Activated CD4-positive, alpha-beta memory T cell treated with anti-CD3 and anti-CD28 coated beads for 36 hours (primary cell): Measurements from ENCODE around the gene FIBP. TPM values are rescaled to one million over a fixed set of nuclear protein-coding genes. Genes with fewer than 3 reads are reported as not detected.
A peak's percentile ranks its signal among the peaks of the same experiment; 100 is the strongest.

Source experiments
- CTCF ChIA-PET: fragments of 350-600 bp; sonication (Branson Sonifier 250); formaldehyde crosslinking; loops from one replicate; lab custom pipeline; 2021; ENCODE audit warnings: antibody characterized with exemption, inconsistent platforms; lab: Charles Lee
- POLR2A ChIA-PET: fragments of 350-600 bp; sonication (Branson Sonifier 250); formaldehyde crosslinking; loops from one replicate; lab custom pipeline; 2021; ENCODE audit warnings: antibody characterized with exemption; lab: Charles Lee
- DNase-seq: peaks from one replicate; pipeline ENCODE4 v3.0.0-alpha.2; 2020
- H3K27ac Mint-ChIP-seq: one replicate; pipeline ENCODE4 v1.8.0; 2021; ENCODE audit warnings: mixed read lengths
- H3K27me3 Mint-ChIP-seq: one replicate; pipeline ENCODE4 v1.8.0; 2021; ENCODE audit warnings: mixed read lengths
- H3K36me3 Mint-ChIP-seq: one replicate; pipeline ENCODE4 v1.8.0; 2021; ENCODE audit warnings: mixed read lengths
- H3K4me1 Mint-ChIP-seq: one replicate; pipeline ENCODE4 v1.8.0; 2021; ENCODE audit warnings: low read depth, mixed read lengths
- H3K4me3 Mint-ChIP-seq: one replicate; pipeline ENCODE4 v1.8.0; 2021; ENCODE audit warnings: mild to moderate bottlenecking, mixed read lengths
- H3K9me3 Mint-ChIP-seq: one replicate; pipeline ENCODE4 v1.8.0; 2021; ENCODE audit warnings: mixed read lengths
- intact Hi-C: fragments of 100-400 bp; cut with micrococcal nuclease; formaldehyde crosslinking; loops from one replicate; pipeline ENCODE4 v1.15.1; 2023
- total RNA-seq, 2 experiments: library from RNA; stranded (reverse); gene quantifications; one replicate each; pipeline ENCODE4 v1.2.3, GENCODE V29; 2021

Gene FIBP
- total RNA-seq, 2 experiments from 2014 or later, result 94.2 to 101 TPM

DNA sequence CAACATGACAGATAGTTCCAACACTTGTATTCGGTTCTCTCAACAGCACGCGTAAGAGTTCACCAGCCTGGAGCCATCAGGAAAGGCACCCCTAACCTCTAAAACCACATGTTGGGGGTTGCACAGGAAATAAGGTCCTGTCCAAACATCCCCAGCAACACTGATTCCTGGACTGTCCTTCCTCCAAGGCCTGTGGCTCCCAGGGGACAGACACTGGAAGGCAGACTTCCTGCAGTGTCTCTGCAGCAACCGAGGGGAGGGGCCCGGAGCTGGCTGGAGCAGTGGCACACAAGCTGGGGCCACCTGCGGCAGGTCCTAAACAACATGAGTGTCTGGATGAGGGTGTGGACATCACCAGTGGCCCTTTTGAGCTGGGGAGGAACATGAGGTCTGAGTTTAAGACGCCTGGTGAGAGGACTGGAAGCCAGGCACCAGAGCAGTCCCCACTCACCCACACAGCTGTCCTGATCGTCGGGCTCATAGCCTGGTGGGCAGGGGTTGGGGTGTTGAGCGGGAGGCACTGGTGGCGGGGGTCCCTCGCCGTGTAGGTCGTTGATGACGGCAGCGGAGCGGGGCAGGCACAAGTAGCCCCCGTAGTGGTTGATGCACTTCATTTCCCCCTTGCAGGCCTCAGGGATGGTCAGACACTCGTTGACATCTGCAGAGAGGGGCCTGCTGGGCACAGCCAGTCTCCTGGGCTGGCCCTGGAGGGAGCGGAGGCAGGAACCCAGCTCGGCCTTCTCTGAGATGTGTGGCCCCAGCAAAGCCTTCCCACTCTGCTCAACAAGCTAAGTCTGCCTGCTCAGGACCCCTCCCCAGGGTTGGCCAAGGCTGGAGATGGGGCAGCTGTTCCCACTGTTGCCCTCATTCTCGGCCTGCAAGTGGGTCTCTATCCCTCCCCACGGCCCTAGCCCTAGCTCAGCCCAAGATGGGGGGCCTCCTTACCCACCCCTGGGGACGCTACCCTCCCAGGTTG, 17.3 kb downstream of the FIBP start:
- Mint-ChIP-seq H3K9me3 (no peaks in the 10 kb centered on the region), H3K27ac (no peak overlapping the region), H3K27me3 (no peaks in the 10 kb centered on the region), H3K4me1 (peaks cover 15% of the 10 kb centered on the region), H3K4me3 (no peak overlapping the region), H3K36me3 (peaks cover 10% of the 10 kb centered on the region)
- CTCF ChIA-PET, result interaction anchor here (1.9 to 7.0 kb wide), 3 partner anchors 11 to 20 kb away, joined by 5 to 151 read pairs (median 32); partner anchors contain the start of genes CCDC85B, FIBP and MUS81
- no peak for DNase-seq
- POLR2A ChIA-PET, result interaction anchor here (1.2 to 4.8 kb wide), 6 partner anchors 11 to 218 kb away, joined by 3 to 56 read pairs (median 10); partner anchors contain the start of genes CCDC85B, CFL1, FIBP and MUS81
- intact Hi-C loops, result no loop called here

DNA sequence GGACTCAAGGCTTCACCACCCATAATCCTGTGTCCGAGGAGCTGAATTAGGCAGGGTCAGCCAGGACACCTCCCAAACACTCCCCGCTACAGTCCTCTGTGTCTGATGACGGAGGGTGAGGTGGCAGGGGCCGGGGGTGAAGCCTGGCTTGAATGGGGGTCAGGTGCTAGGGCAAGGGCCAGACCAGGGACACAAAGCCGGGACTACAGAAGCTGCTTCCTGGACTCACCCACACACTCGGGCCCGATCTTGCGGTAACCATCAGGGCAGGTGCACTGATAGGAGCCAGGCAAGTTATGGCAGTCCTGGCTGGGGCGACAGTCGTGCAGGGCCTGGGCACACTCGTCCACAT, 18.0 kb downstream of the FIBP start:
- CTCF ChIA-PET, result interaction anchor here (2.4 to 7.0 kb wide), 2 partner anchors 10 to 16 kb away, joined by 32 to 151 read pairs; partner anchors contain the start of genes FIBP and MUS81
- no peak for DNase-seq
- Mint-ChIP-seq H3K27ac (no peak overlapping the region), H3K36me3 (peaks cover 11% of the 10 kb centered on the region), H3K4me1 (peaks cover 15% of the 10 kb centered on the region), H3K4me3 (no peak overlapping the region), H3K27me3 (no peaks in the 10 kb centered on the region), H3K9me3 (no peaks in the 10 kb centered on the region)
- intact Hi-C loops, result no loop called here
- POLR2A ChIA-PET, result interaction anchor here (1.2 to 4.8 kb wide), 6 partner anchors 10 to 217 kb away, joined by 3 to 56 read pairs (median 10); partner anchors contain the start of genes CCDC85B, CFL1, FIBP and MUS81

DNA sequence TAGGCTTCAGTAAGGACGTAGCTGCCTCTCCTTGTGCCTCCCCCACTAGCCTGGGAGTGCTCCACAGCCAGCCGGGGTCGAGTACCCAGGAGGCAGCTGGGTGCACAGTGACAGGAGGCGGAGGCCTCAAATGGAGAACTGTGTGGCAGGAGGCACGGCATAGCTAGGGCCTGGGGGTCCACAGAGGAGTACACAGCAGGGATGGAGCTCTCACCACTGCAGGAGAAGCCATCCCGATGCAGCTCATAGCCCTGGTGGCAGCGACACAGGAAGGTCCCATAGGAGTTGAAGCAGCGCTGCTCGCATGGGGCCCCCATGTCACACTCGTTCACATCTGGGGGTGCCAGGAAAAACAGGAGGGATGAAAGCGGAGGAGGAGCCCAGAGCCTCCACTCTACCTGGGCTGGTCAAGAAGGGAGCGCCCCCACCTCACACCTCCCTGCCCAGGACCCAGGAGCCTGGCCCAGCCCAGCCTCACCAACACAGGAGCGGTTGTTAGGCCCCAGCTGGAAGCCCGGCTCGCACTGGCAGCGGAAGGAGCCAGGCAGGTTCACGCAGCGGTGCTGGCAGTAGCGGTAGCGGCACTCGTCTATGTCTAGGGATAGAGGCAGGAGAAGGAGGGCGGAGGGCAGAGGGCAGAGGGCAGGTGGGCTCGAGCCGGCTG, 18.5 kb downstream of the FIBP start:
- no peak for DNase-seq
- CTCF ChIA-PET, result interaction anchor here (1.1 to 7.0 kb wide), 4 partner anchors 9 to 21 kb away, joined by 3 to 151 read pairs (median 12); partner anchors contain the start of genes CCDC85B, FIBP and MUS81
- peaks cover 15% of the 10 kb centered on the region for H3K36me3 Mint-ChIP-seq
- H3K4me3 Mint-ChIP-seq, result no peak overlapping the region
- no peaks in the 10 kb centered on the region for H3K27me3 Mint-ChIP-seq
- H3K4me1 Mint-ChIP-seq, result peaks cover 15% of the 10 kb centered on the region
- POLR2A ChIA-PET, result interaction anchor here (1.2 to 4.8 kb wide), 7 partner anchors 9 to 216 kb away, joined by 3 to 56 read pairs (median 5); partner anchors contain the start of genes CCDC85B, CFL1, FIBP and MUS81
- no peaks in the 10 kb centered on the region for H3K9me3 Mint-ChIP-seq
- H3K27ac Mint-ChIP-seq, result no peak overlapping the region
- intact Hi-C loops, result no loop called here

DNA sequence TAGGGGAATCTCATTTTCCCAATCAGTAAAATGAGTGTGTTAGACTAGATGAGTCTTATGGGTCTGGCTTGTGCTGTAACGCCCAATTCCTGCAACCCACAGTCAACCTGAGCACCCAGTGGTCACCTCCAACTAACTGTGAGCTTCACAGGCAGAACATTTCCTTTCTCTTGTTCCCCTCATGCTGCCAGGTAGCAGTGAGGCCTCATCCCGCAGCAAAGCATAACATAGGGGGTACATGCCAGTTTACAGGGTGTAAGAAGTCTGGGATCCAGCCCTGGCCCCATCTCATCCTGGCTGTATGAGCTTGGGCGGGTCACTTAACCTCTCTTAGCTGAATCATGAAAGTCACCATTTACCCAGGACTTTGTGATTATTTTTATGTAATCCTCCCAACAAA, 19.4 kb downstream of the FIBP start:
- DNase-seq, result no peak
- Mint-ChIP-seq H3K27ac (no peak overlapping the region), H3K36me3 (peaks cover 21% of the 10 kb centered on the region), H3K4me1 (peaks cover 14% of the 10 kb centered on the region), H3K9me3 (no peaks in the 10 kb centered on the region), H3K4me3 (no peak overlapping the region), H3K27me3 (no peaks in the 10 kb centered on the region)
- CTCF ChIA-PET, result interaction anchor here (0.9 to 7.0 kb wide), 5 partner anchors 8 to 89 kb away, joined by 3 to 151 read pairs (median 6); partner anchors contain the start of genes CCDC85B, FIBP and MUS81
- intact Hi-C loops, result no loop called here
- POLR2A ChIA-PET, result interaction anchor here (2.3 to 4.8 kb wide), 4 partner anchors 9 to 20 kb away, joined by 5 to 56 read pairs (median 22); partner anchors contain the start of genes CCDC85B, CFL1, FIBP and MUS81

DNA sequence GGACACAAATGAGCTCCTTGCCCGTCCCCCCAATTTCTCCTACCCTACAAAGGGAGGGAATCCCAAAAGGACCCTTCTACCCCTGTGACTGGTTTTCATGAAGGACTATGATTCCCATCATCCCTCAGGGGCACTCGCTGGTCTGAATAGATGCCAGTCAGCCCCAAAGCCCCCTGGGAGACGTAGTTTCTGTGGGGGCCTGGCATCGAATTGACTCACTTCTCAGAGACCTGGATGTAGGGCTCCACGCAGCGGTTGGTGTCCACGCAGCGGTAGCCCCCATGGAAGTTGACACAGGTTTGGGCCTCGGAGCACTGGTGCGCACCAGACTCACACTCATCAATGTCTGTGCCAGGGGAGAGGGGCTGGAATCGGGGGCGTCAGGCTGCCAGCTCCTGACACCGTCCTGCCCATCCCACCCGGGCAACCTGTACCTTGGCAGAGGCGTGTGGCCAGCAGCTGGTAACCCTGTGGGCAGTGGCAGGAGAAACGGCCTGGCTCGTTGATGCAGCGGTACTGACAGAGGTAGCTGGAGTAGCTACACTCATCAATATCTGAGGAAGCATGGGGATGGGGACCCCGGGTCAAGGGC, 20.1 kb downstream of the FIBP start:
- H3K4me1 Mint-ChIP-seq, result peaks cover 11% of the 10 kb centered on the region
- no peak overlapping the region for H3K27ac Mint-ChIP-seq
- H3K9me3 Mint-ChIP-seq, result no peaks in the 10 kb centered on the region

DNA sequence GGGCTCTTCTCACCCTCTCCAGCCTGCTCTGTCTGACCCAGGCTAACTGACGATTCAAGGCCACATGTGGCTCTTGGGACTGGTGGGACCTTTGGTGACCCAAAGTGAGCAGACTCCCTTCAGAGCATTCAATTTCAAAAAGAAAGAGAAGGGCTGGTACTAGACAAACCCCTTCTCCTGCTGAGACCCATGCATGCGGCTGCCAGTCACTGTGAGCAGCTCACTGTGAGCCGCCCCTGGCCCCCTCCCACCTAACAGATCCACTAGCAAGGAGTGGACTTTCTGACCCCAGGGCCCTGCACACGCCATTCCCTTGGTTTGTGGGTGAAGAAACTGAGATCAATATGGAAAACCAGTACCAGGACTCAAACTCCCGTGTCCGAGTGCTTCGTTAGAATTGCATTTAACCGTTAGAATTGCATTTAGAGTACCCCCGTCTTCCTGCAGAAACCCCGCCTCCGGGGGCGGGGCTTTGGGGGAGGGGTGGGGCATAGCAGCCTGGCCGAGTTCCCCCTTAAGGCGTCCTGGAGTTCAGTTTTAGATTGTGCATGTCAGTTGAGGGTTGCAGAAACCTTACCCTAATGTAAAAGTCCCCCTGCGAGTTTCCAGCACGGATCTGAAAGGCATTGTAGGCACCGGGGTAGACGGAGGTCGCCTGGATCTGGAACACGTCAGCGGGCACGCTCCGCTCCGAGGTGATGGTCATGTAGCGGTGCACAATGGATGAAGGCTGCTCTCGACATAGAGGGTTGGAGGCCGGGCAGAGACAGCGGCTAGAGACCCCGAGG, 20.8 kb downstream of the FIBP start:
- H3K9me3 Mint-ChIP-seq, result no peaks in the 10 kb centered on the region
- DNase-seq, result no peak
- H3K27me3 Mint-ChIP-seq, result no peaks in the 10 kb centered on the region
- H3K36me3 Mint-ChIP-seq, result peaks cover 31% of the 10 kb centered on the region
- no peak overlapping the region for H3K4me3 Mint-ChIP-seq
- peaks cover 11% of the 10 kb centered on the region for H3K4me1 Mint-ChIP-seq
- no peak overlapping the region for H3K27ac Mint-ChIP-seq
- POLR2A ChIA-PET, result interaction anchor here (2.3 to 4.8 kb wide), 2 partner anchors 8 to 11 kb away, joined by 5 to 56 read pairs; partner anchors contain the start of genes CFL1 and MUS81
- intact Hi-C loops, result no loop called here
- CTCF ChIA-PET, result interaction anchor here (1.4 to 7.0 kb wide), 3 partner anchors 8 to 19 kb away, joined by 9 to 151 read pairs (median 18); partner anchors contain the start of genes FIBP and MUS81

More for the DNA sequence above, 20.1 kb downstream of the FIBP start:
- Mint-ChIP-seq H3K4me3 (no peak overlapping the region), H3K36me3 (peaks cover 26% of the 10 kb centered on the region), H3K27me3 (no peaks in the 10 kb centered on the region)
- DNase-seq, result no peak
- intact Hi-C loops, result no loop called here
- POLR2A ChIA-PET, result interaction anchor here (2.3 to 4.8 kb wide), 3 partner anchors 8 to 16 kb away, joined by 5 to 56 read pairs (median 15); partner anchors contain the start of genes CFL1 and MUS81
- CTCF ChIA-PET, result interaction anchor here (0.9 to 7.0 kb wide), 3 partner anchors 9 to 88 kb away, joined by 3 to 151 read pairs (median 18); partner anchors contain the start of genes FIBP and MUS81

DNA sequence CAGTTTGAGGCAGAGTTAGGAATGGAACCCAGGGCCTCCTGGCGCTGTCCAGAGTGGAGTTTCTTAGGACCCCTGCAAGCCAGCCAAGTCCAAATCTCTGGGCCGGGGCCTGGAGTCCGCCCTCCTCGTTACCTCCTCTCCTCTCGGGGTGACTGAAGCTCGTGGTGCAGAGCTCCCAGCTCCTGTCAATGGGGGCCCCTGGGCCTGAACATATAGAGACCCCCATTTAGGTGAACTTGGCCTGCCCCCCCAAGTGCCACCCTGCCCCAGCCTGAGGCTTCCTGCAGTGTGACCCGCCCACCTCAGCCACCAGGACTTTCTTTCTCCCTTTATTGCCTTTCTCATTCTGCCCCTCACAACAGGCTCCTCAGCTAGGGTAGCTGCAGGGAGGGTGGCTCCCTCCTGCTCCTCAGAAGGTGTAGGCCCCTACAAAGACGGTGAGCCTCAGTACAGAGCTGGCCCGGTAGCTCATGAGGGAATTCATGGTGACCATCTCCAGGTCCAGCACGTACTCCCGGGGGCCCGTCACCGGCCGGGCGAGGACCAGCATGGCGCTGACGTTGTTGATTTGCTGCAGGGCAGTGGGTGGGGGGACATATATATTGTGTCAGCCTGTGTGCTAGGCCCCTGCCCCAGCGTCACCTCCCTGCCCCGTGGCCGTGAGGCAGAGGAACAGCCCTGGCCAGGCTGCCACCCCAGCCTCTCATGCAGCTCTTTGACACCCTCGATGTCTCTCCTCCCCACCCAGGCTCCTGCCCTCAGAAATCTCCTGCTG, 21.6 kb downstream of the FIBP start:
- Mint-ChIP-seq H3K4me3 (no peak overlapping the region), H3K27ac (no peak overlapping the region), H3K4me1 (peaks cover 18% of the 10 kb centered on the region), H3K27me3 (no peaks in the 10 kb centered on the region), H3K36me3 (peaks cover 34% of the 10 kb centered on the region), H3K9me3 (no peaks in the 10 kb centered on the region)
- CTCF ChIA-PET, result interaction anchor here (1.4 kb wide), 1 partner anchor 18 kb away, joined by 9 read pairs; no protein-coding TSS in a partner anchor
- POLR2A ChIA-PET, result interaction anchor here (1.0 to 1.2 kb wide), 3 partner anchors 14 to 146 kb away, joined by 3 read pairs; partner anchors contain the start of gene RNASEH2C
- DNase-seq, result no peak
- intact Hi-C loops, result no loop called here

DNA sequence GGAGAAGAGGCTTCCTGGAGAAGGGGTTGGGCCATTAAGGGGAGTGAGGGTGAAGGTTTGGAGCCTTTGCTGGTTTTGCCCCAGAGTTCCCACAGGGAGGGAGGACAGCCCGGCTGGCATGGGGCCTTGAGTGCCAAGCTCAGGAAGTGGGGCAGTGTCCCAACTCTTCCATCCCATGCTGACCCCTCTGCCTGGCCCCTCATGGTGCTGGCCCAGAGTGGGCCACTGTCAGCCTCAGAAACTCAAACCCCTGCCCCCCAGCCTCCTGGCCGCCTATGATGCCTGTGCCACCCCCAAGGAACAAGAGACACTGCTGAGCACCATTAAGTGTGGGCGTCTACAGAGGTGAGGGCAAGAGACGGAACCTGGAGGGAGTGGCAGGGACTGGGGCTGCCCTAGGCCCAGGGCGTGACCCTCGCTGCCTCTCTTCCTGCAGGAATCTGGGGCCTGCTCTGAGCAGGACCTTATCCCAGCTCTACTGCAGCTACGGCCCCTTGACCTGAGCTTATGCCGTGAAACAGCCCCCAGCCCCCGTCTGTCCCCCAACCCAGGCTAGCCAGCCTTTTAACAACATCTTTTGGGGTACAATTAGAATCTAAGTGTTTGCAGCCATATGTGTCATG, 22.6 kb downstream of the FIBP start:
- Mint-ChIP-seq H3K27me3 (no peaks in the 10 kb centered on the region), H3K36me3 (peaks cover 42% of the 10 kb centered on the region), H3K9me3 (no peaks in the 10 kb centered on the region), H3K4me1 (peaks cover 19% of the 10 kb centered on the region), H3K4me3 (no peak overlapping the region), H3K27ac (peak overlapping the region; percentile 38)
- DNase-seq, result no peak
- ChIA-PET CTCF (interaction anchor here (10.5 kb wide), 1 partner anchor 22 kb away, joined by 277 read pairs; the partner anchor contains the start of genes CCDC85B and FIBP), POLR2A (interaction anchor here (1.0 to 1.2 kb wide), 3 partner anchors 13 to 145 kb away, joined by 3 read pairs; partner anchors contain the start of gene RNASEH2C)
- intact Hi-C loops, result no loop called here

DNA sequence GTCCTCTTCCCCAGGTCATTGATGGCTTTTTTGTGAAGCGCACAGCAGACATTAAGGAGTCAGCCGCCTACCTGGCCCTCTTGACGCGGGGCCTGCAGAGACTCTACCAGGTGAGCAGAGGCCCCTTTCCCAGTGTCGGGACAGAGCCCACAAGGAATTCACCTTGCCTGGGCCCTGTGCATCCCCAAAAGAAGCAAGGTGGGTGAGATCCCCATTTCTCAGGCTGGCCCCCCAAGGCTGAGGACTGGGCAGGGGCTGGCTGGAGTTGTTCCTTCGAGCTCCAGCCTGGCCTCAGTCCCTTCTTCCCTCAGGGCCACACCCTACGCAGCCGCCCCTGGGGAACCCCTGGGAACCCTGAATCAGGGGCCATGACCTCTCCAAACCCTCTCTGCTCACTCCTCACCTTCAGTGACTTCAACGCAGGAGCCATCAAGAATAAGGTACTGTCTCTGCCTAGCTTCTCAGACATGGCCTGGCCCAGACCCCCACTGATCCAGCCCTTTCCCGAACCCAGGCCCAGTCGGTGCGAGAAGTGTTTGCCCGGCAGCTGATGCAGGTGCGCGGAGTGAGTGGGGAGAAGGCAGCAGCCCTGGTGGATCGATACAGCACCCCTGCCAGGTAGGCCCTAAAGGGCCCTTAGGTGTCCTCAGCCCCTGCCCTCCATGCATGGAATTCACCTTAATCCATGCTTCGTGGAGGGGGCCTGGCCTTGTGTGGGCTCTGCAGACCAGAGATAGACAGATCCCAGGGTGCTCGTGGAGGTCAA, 23.4 kb downstream of the FIBP start:
- H3K4me3 Mint-ChIP-seq, result no peak overlapping the region
- peaks cover 43% of the 10 kb centered on the region for H3K36me3 Mint-ChIP-seq
- intact Hi-C loops, result no loop called here
- H3K9me3 Mint-ChIP-seq, result no peaks in the 10 kb centered on the region
- no peaks in the 10 kb centered on the region for H3K27me3 Mint-ChIP-seq
- no peak overlapping the region for H3K27ac Mint-ChIP-seq
- no peak for DNase-seq
- POLR2A ChIA-PET, result no interaction called here
- H3K4me1 Mint-ChIP-seq, result peaks cover 18% of the 10 kb centered on the region
- CTCF ChIA-PET, result interaction anchor here (10.5 kb wide), 1 partner anchor 23 kb away, joined by 277 read pairs; the partner anchor contains the start of genes CCDC85B and FIBP
